ENCODE data around the gene C14orf132.

GRCh38 chr14:96058576-96059200, 19.5 kb downstream of the C14orf132 start:
- TF ChIP-seq GLIS3 (CRISPR knock-in tag; IDR thresholded peaks at IDR 0.05) (no peak), PPARA (CRISPR knock-in tag; IDR thresholded peaks at IDR 0.05; ENCODE audit: borderline replicate concordance) (no peak), TOX (CRISPR knock-in tag; IDR thresholded peaks at IDR 0.05; ENCODE audit: borderline replicate concordance) (no peak), ISL1 (CRISPR knock-in tag; IDR thresholded peaks at IDR 0.05) (no peak), RARB (CRISPR knock-in tag; IDR thresholded peaks at IDR 0.05) (no peak), ESRRG (CRISPR knock-in tag; IDR thresholded peaks at IDR 0.05) (no peak), ZNF70 (CRISPR knock-in tag; IDR thresholded peaks at IDR 0.05) (no peak), BACH2 (CRISPR knock-in tag; IDR thresholded peaks at IDR 0.05; ENCODE audit: borderline replicate concordance) (no peak), ZFP3 (CRISPR knock-in tag; IDR thresholded peaks at IDR 0.05) (no peak), ZFP30 (CRISPR knock-in tag; IDR thresholded peaks at IDR 0.05) (no peak), CSRNP3 (CRISPR knock-in tag; IDR thresholded peaks at IDR 0.05) (no peak), PATZ1 (CRISPR knock-in tag; IDR thresholded peaks at IDR 0.05; ENCODE audit: borderline replicate concordance) (no peak)

All from SK-N-SH treated with all-trans-retinoic acid at 6 μM for 48 hours (cell line).